HepG2 (cell line): Measurements from ENCODE around the gene NPB. TPM values are rescaled to one million over a fixed set of nuclear protein-coding genes. Genes with fewer than 3 reads are reported as not detected.

Experiments
- CBX2 ChIP-seq, 2 experiments: fragments of 200-600 bp in 1 of 2; sonication (generic); formaldehyde crosslinking in 1 of 2; IDR thresholded peaks; 2 replicates each; pipeline versions ENCODE4 v1.7.0 to v1.8.1; 2018 to 2022; ENCODE audit warnings: low read depth in 2 of 2, low read length in 1 of 2, mild to moderate bottlenecking in 1 of 2, missing genetic modification reagents in 1 of 2
- CERS6 ChIP-seq: sonication (generic); formaldehyde crosslinking; IDR thresholded peaks from 2 replicates; pipeline ENCODE4 v1.5.0; 2020; ENCODE audit warnings: missing genetic modification reagents
- FOXO4 ChIP-seq: sonication (generic); formaldehyde crosslinking; conservative IDR thresholded peaks from 2 replicates; pipeline ENCODE4 v1.8.1; 2023; ENCODE audit warnings: missing genetic modification reagents
- KDM1A ChIP-seq: IDR thresholded peaks from 2 replicates; pipeline ENCODE4 v1.6.1; 2016; ENCODE audit warnings: missing compliant biosample characterization
- MNT ChIP-seq: fragments of 450-650 bp; IDR thresholded peaks from 2 replicates; pipeline ENCODE4 v1.6.1; 2016
- MZF1 ChIP-seq: sonication (generic); formaldehyde crosslinking; IDR thresholded peaks from 2 replicates; pipeline ENCODE4 v1.8.1; 2023; ENCODE audit warnings: mild to moderate bottlenecking, missing genetic modification reagents, borderline replicate concordance
- PCBP2 ChIP-seq: fragments of 200-400 bp; formaldehyde crosslinking; optimal IDR thresholded peaks from 2 replicates; pipeline ENCODE3; 2018; ENCODE audit warnings: low read length, low read depth; ENCODE audit not compliant: poor library complexity, severe bottlenecking
- PLSCR1 ChIP-seq: sonication (generic); formaldehyde crosslinking; IDR thresholded peaks from 2 replicates; pipeline ENCODE4 v1.5.0; 2020; ENCODE audit warnings: missing genetic modification reagents, mild to moderate bottlenecking, borderline replicate concordance
- POLR2AphosphoS5 ChIP-seq: IDR thresholded peaks from 2 replicates; pipeline ENCODE4 v1.6.1; 2012; ENCODE audit warnings: low read depth, low read length
- SATB2 ChIP-seq: sonication (generic); formaldehyde crosslinking; IDR thresholded peaks from 2 replicates; pipeline ENCODE4 v1.5.0; 2020; ENCODE audit warnings: missing genetic modification reagents
- STAG1 ChIP-seq: sonication (generic); formaldehyde crosslinking; IDR thresholded peaks from 2 replicates; pipeline ENCODE4 v1.4.0; 2020; ENCODE audit warnings: missing genetic modification reagents
- ZBTB38 ChIP-seq: sonication (generic); formaldehyde crosslinking; IDR thresholded peaks from 2 replicates; pipeline ENCODE4 v1.5.1; 2020; ENCODE audit warnings: mild to moderate bottlenecking, missing genetic modification reagents
- ZFP91 ChIP-seq: sonication (generic); formaldehyde crosslinking; IDR thresholded peaks from 2 replicates; pipeline ENCODE4 v1.9.0; 2022; ENCODE audit warnings: missing genetic modification reagents, mild to moderate bottlenecking, borderline replicate concordance
- ZHX1 ChIP-seq: sonication (generic); formaldehyde crosslinking; IDR thresholded peaks from 2 replicates; pipeline ENCODE4 v1.8.1; 2022; ENCODE audit warnings: low read depth, mild to moderate bottlenecking, missing genetic modification reagents
- ZKSCAN1 ChIP-seq: fragments of 150-350 bp; IDR thresholded peaks from 2 replicates; pipeline ENCODE4 v1.6.1; 2014; ENCODE audit warnings: low read length
- ZNF674 ChIP-seq: sonication (generic); formaldehyde crosslinking; IDR thresholded peaks from 2 replicates; pipeline ENCODE4 v1.5.0; 2020; ENCODE audit warnings: low read depth, mild to moderate bottlenecking, missing genetic modification reagents
- ZSCAN22 ChIP-seq: sonication (generic); formaldehyde crosslinking; IDR thresholded peaks from 2 replicates; pipeline ENCODE4 v1.4.0; 2020; ENCODE audit warnings: mild to moderate bottlenecking, missing genetic modification reagents
- polyA plus RNA-seq, 8 experiments: library from polyadenylated mRNA; depleted of rRNA in 3 of 8; stranded (reverse) in 7 of 8; unstranded in 1 of 8; fragments of >200 nt; fragmentation: Illumina TruSeq in 4 of 8; extraction: Trizol in 4 of 8; gene quantifications; 2 replicates each; pipeline versions ENCODE4 v1.2.1 to v1.2.3, GENCODE V29; 2011 to 2016; ENCODE audit warnings: low read depth in 4 of 8, missing spikeins in 1 of 8, mixed read lengths in 1 of 8; ENCODE audit not compliant: insufficient read depth in 1 of 8
- total RNA-seq, 5 experiments: library from RNA; depleted of rRNA; stranded (reverse); fragments of >200 nt; fragmentation: Illumina TruSeq; extraction: Trizol; gene quantifications; 2 replicates each; pipeline ENCODE4 v1.2.3, GENCODE V29; 2016; ENCODE audit warnings: low read depth in 1 of 5

NPB gene
- total and polyA plus RNA-seq, 2 of the 13 experiments (the other 11 are each of a cell fraction or from before 2014, with no cell fraction given), result 0.11 to 0.93 TPM

- no peak for TF ChIP-seq MNT
- TF ChIP-seq ZSCAN22, result no peak
- TF ChIP-seq ZFP91 (CRISPR knock-in tag), result no peak
- TF ChIP-seq CBX2 (IDR thresholded peaks at IDR 0.05; ENCODE audit: low read depth, low read length), result no peak
- no peak for TF ChIP-seq CBX2 (CRISPR knock-in tag; IDR thresholded peaks at IDR 0.05; ENCODE audit: low read depth)
- TF ChIP-seq MZF1 (CRISPR knock-in tag), result no peak
- TF ChIP-seq ZNF674 (CRISPR knock-in tag), result no peak
- TF ChIP-seq FOXO4, result no peak
- TF ChIP-seq STAG1, result no peak
- no peak for TF ChIP-seq SATB2 (CRISPR knock-in tag)
- 0 out of 2 replicates have a peak, but pooled peaks have one; percentile 10 for TF ChIP-seq ZBTB38
- TF ChIP-seq KDM1A (CRISPR knock-in tag), result no peak
- TF ChIP-seq ZHX1, result no peak
- TF ChIP-seq PLSCR1 (CRISPR knock-in tag), result no peak
- no peak for TF ChIP-seq PCBP2
- TF ChIP-seq CERS6 (CRISPR knock-in tag), result no peak
- peak; percentile 2 for TF ChIP-seq POLR2AphosphoS5
- TF ChIP-seq ZKSCAN1, result no peak
Measured at GRCh38 chr17:81932333-81932983, 30.4 kb downstream of the NPB start (continued).
